Caco-2 (cell line): Measurements from ENCODE around the gene PPP1R9A. TPM values are rescaled to one million over a fixed set of nuclear protein-coding genes. Genes with fewer than 3 reads are reported as not detected.

Source experiments
- BruUV-seq: library from RNA; stranded (reverse); fragments of 400-500 nt; replicated peaks from 2 replicates; lab custom pipeline; 2021; lab: Mats Ljungman, UMichigan
- CTCF ChIA-PET: fragments of 300-600 bp; sonication (Branson Sonifier 250); formaldehyde crosslinking; loops from one replicate; lab custom pipeline; 2022; ENCODE audit warnings: antibody characterized with exemption; lab: Charles Lee
- POLR2A ChIA-PET: fragments of 300-600 bp; sonication (Branson Sonifier 250); formaldehyde crosslinking; loops from one replicate; lab custom pipeline; 2022; ENCODE audit warnings: antibody characterized with exemption; lab: Charles Lee
- DNase-seq, 2 experiments: peaks; one replicate each; pipeline versions ENCODE4 v3.0.0 to v3.0.0-alpha.2; 2020 to 2022
- H3K27me3 ChIP-seq: replicated peaks from 2 replicates; pipeline ENCODE4 v1.6.0; 2011; ENCODE audit warnings: low read length; ENCODE audit not compliant: control insufficient read depth, insufficient read depth
- H3K36me3 ChIP-seq: 2 replicates; pipeline ENCODE4 v1.5.1; 2011; ENCODE audit warnings: low read length; ENCODE audit not compliant: control insufficient read depth, insufficient read depth
- H3K4me1 ChIP-seq: fragments of 250-450 bp; sonication (Bioruptor Pico); 2 replicates; pipeline ENCODE4 v1.5.1; 2020; ENCODE audit warnings: mild to moderate bottlenecking
- H3K4me3 ChIP-seq: 2 replicates; pipeline ENCODE4 v1.5.1; 2011; ENCODE audit warnings: low read depth, mild to moderate bottlenecking, control low read depth, low read length
- H3K9me3 ChIP-seq: fragments of 250-450 bp; sonication (Bioruptor Pico); 2 replicates; pipeline ENCODE4 v1.5.1; 2020; ENCODE audit warnings: mild to moderate bottlenecking, moderate library complexity
- H3K27ac Mint-ChIP-seq: one replicate; pipeline ENCODE4 v1.8.0; 2022; ENCODE audit warnings: mixed read lengths; ENCODE audit not compliant: unreplicated experiment
- H3K27me3 Mint-ChIP-seq: one replicate; pipeline ENCODE4 v1.8.0; 2022; ENCODE audit warnings: mixed read lengths; ENCODE audit not compliant: insufficient read depth, unreplicated experiment
- H3K36me3 Mint-ChIP-seq: one replicate; pipeline ENCODE4 v1.8.0; 2022; ENCODE audit warnings: mild to moderate bottlenecking, mixed read lengths; ENCODE audit not compliant: insufficient read depth, unreplicated experiment
- H3K4me1 Mint-ChIP-seq: one replicate; pipeline ENCODE4 v1.8.0; 2022; ENCODE audit warnings: low read depth, mixed read lengths; ENCODE audit not compliant: unreplicated experiment
- H3K4me3 Mint-ChIP-seq: one replicate; pipeline ENCODE4 v1.8.0; 2022; ENCODE audit warnings: mild to moderate bottlenecking, moderate library complexity, mixed read lengths; ENCODE audit not compliant: unreplicated experiment
- H3K9me3 Mint-ChIP-seq: one replicate; pipeline ENCODE4 v1.8.0; 2022; ENCODE audit warnings: mixed read lengths; ENCODE audit not compliant: unreplicated experiment
- CTCF ChIP-seq, 2 experiments: fragments of 200-600 bp in 1 of 2; IDR thresholded peaks; 1 replicate in 1 of 2; 2 replicates in 1 of 2; pipeline versions ENCODE4 v1.5.1 to v1.8.0; 2011 to 2022; ENCODE audit warnings: antibody characterized with exemption in 1 of 2, control low read depth in 1 of 2, inconsistent platforms in 1 of 2, low read depth in 1 of 2, low read length in 1 of 2, mild to moderate bottlenecking in 1 of 2, moderate library complexity in 1 of 2; ENCODE audit not compliant: insufficient read depth in 1 of 2, severe bottlenecking in 1 of 2, unreplicated experiment in 1 of 2
- intact Hi-C: fragments of 100-400 bp; cut with micrococcal nuclease; formaldehyde crosslinking; loops from one replicate; pipeline ENCODE4 v1.10.0; 2022; ENCODE audit not compliant: unreplicated experiment
- total RNA-seq: library from RNA; stranded (reverse); gene quantifications from 2 replicates; pipeline ENCODE4 v1.2.3, GENCODE V29; 2022

Gene PPP1R9A
- total RNA-seq, 1 experiment from 2014 or later = 37.4 TPM

- Mint-ChIP-seq H3K27me3 (no peaks in the 10 kb centered on the region), H3K9me3 (no peaks in the 10 kb centered on the region), H3K27ac (no peak within 1 kb of the TSS), H3K4me3 (no peak within 1 kb of the TSS), H3K4me1 (no peaks in the 10 kb centered on the region), H3K36me3 (no peaks in the 10 kb centered on the region)
- H3K27me3 ChIP-seq = no peaks in the 10 kb centered on the region
- no peak within 1 kb of the TSS for H3K4me3 ChIP-seq
- ChIA-PET POLR2A (no interaction called here), CTCF (no interaction called here)
- no peak for DNase-seq
- intact Hi-C loops = no loop called here
- no peaks in the 10 kb centered on the region; the same call in 1 of the 2 replicates for H3K36me3 ChIP-seq
- peaks cover 14% of the 10 kb centered on the region for H3K4me1 ChIP-seq
- no TSS peak for BruUV-seq
- H3K9me3 ChIP-seq = no peaks in the 10 kb centered on the region
- no peak for TF ChIP-seq CTCF (IDR thresholded peaks at IDR 0.05; ENCODE audit: insufficient read depth in 1 of 2, low read depth in 1 of 2, low read length in 1 of 2, severe bottlenecking in 1 of 2, unreplicated experiment in 1 of 2)
These were observed 417.0 kb downstream of the PPP1R9A start, which contains the start of gene PON1 for GRCh38 chr7:95324431-95324830. PON1 (minus strand) TSS chr7:95324532; CDS start chr7:95324475, 57 bp downstream.

- intact Hi-C loops = no loop called here
- no TSS peak for BruUV-seq
- Histone ChIP-seq H3K9me3 (no peaks in the 10 kb centered on the region), H3K27me3 (no peaks in the 10 kb centered on the region), H3K36me3 (no peaks in the 10 kb centered on the region; the same call in 1 of the 2 replicates), H3K4me3 (no peak overlapping the region), H3K4me1 (peaks cover 14% of the 10 kb centered on the region)
- no peak for TF ChIP-seq CTCF (IDR thresholded peaks at IDR 0.05; ENCODE audit: insufficient read depth in 1 of 2, low read depth in 1 of 2, low read length in 1 of 2, severe bottlenecking in 1 of 2, unreplicated experiment in 1 of 2)
- Mint-ChIP-seq H3K9me3 (no peaks in the 10 kb centered on the region), H3K4me1 (no peaks in the 10 kb centered on the region), H3K36me3 (no peaks in the 10 kb centered on the region), H3K27ac (no peak overlapping the region), H3K27me3 (no peaks in the 10 kb centered on the region), H3K4me3 (no peak overlapping the region)
- no peak for DNase-seq
- CTCF ChIA-PET = interaction anchor here (0.7 kb wide), 1 partner anchor 363 kb away, joined by 7 read pairs; no protein-coding TSS in a partner anchor
- POLR2A ChIA-PET = no interaction called here
These were observed 420.0 kb downstream of the PPP1R9A start for GRCh38 chr7:95327356-95327755.

- H3K36me3 Mint-ChIP-seq = no peaks in the 10 kb centered on the region
- Histone ChIP-seq H3K4me1 (no peaks in the 10 kb centered on the region), H3K27me3 (no peaks in the 10 kb centered on the region), H3K4me3 (no peak overlapping the region), H3K36me3 (no peaks in the 10 kb centered on the region), H3K9me3 (no peaks in the 10 kb centered on the region)
- no peak for DNase-seq
- intact Hi-C loops = no loop called here
- no peaks in the 10 kb centered on the region for H3K9me3 Mint-ChIP-seq
- no TSS peak for BruUV-seq
- no peak for TF ChIP-seq CTCF (IDR thresholded peaks at IDR 0.05; ENCODE audit: insufficient read depth in 1 of 2, low read depth in 1 of 2, low read length in 1 of 2, severe bottlenecking in 1 of 2, unreplicated experiment in 1 of 2)
- CTCF ChIA-PET = interaction anchor here (0.7 kb wide), 1 partner anchor 13 kb away, joined by 3 read pairs; no protein-coding TSS in a partner anchor
- POLR2A ChIA-PET = no interaction called here
- H3K27ac Mint-ChIP-seq = no peak overlapping the region
- H3K4me3 Mint-ChIP-seq = no peak overlapping the region
- H3K27me3 Mint-ChIP-seq = no peaks in the 10 kb centered on the region
- H3K4me1 Mint-ChIP-seq = no peaks in the 10 kb centered on the region
These were observed 423.0 kb downstream of the PPP1R9A start for GRCh38 chr7:95330204-95330960.
